Epithelial cell of prostate (primary cell): ENCODE data around the gene TUBB8B.
"Not testable (repeated sequence)": the region's sequence is repeated elsewhere in the genome, so short reads cannot be mapped to it uniquely, and the experiment has no call there.

ENCODE experiments used
- DNase-seq: peaks from one replicate; pipeline ENCODE4 v3.0.0-alpha.2; 2011; ENCODE audit warnings: low read depth, low spot score
- H3K27ac ChIP-seq: fragments of 450-650 bp; 2 replicates; pipeline ENCODE4 v1.5.1; 2017; ENCODE audit warnings: mild to moderate bottlenecking

Gene TUBB8B

DNA sequence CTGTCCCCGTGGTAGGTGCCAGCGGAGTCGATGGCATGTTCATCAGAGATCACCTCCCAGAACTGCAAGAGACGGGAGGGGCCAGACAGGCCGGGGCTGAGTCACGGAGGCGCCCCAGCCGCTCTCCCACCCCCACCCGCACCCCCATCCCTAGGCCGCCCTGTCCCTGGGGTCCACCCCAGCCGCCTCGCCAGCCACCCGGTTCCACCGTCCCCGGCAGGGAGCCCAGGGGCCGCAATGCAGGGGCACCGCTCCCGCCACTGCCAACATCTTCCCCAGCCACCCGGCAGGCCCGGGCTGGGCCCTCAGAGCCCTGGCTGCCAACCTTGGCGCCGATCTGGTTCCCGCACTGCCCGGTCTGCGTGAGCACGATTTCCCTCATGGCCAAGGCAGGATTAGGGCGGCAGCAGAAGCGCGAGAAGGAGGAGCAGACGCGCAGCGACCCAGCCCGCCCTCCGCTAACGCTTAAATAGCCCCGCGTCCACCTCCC is at the start of gene TUBB8B:
TUBB8B (minus strand) TSS at position 440 of the 490 bp plus-strand sequence; CDS start at position 382, 58 bp downstream.
- not testable (repeated sequence) for DNase-seq, H3K27ac ChIP-seq

DNA sequence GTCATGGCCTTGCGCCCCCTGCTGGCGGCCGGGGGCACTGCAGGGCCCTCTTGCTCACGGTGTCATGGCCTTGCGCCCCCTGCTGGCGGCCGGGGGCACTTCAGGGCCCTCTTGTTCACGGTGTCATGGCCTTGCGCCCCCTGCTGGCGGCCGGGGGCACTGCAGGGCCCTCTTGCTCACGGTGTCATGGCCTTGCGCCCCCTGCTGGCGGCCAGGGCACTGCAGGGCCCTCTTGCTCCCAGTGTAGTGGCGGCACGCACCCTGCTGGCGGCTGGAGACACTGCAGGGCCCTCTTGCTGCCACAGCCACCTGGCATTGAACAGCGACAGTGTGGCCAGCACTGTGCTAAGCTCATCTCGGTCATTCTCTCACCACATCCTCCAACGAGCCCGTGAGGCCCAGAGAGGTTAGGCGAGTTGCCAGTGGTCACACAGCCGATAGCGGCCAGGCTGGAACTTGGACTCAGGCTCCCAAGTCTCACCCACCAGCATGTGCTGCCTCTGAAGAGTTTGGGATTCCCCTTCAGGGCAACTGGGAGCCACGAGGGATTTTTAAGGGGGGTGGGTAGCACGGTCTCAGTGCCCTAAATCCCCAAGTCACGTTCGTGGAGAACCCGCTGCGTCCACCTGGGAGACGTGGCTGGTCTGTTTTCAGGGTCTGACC is 48.0 kb upstream of the TUBB8B start:
- not testable (repeated sequence) for H3K27ac ChIP-seq, DNase-seq

DNA sequence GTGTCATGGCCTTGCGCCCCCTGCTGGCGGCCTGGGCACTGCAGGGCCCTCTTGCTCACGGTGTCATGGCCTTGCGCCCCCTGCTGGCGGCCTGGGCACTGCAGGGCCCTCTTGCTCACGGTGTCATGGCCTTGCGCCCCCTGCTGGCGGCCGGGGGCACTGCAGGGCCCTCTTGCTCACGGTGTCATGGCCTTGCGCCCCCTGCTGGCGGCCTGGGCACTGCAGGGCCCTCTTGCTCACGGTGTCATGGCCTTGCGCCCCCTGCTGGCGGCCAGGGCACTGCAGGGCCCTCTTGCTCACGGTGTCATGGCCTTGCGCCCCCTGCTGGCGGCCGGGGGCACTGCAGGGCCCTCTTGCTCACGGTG is 47.3 kb upstream of the TUBB8B start:
- not testable (repeated sequence) for DNase-seq, H3K27ac ChIP-seq

DNA sequence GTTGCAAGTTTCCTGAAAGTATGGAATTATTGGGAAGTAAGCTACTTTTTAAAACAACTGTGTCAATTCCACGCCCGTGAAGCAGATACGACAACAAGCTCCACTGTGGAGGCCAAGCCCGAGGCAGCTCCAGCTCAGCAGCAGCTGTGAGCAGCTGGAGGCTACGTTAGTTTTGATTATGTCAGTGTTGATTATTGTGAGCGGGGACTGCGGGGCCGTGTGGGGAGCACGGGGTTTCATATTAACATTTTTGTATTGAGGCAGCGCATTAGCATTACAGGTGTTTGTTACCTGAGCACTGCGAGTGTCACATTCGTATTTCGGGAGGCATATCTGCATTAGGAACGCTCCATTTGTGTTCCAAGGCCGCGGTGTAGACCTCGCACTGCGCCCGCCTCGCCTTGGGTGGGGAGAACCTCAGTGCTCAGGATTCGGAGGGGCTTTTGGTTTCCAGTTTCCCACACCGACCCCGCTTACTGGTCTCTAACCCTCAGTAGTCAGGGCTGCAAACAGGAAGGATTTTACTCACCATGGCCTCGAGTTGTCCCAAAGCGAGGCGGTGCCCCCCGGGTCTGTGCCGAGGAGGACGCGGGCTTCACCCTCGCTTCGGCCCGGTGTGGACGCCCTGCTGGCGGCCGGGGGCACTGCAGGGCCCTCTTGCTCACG is 46.8 kb upstream of the TUBB8B start:
- not testable (repeated sequence) for H3K27ac ChIP-seq, DNase-seq

DNA sequence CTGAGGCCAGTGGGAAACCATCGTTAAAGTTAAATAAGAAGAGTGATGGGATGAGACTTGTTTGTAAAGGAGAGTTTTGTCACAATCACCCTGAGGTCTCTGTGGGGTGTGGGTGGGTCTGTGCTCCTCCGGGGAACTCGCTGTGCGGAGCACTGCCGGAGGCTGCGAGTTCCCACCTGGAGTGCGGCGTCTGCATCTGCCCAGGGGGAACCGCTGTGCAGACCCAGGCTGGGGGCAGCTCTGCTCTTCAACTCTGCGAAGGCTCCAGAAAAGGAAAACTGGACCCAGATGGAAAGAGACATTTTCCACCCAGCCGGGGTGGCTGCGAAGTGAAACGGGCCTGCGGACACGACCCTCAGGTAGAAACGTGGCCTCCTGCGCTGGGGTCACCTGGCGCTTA is 46.2 kb upstream of the TUBB8B start:
- not testable (repeated sequence) for DNase-seq, H3K27ac ChIP-seq

DNA sequence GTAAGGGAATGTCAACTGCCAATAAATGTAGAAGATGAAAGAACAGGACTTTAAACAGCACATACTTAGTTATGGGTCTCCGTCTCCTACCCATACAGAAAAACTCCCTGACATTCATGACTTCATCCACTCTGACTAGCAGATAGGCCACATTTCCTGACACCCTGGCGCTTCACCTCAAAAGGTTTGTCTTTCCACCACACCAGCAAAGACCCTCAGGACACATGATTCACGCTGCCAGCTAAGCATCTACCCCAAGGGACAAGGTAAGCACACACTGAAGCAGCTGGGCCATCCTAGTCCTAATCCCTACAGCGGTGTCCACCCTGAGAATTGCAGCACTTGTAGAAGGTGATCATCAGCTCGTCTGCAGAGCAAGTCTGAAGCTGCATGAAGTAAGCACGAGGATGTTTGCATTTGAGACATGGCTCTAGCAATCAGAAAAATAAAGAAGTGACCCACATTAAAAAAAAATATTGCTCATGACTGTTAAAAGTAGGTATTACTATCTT is 44.5 kb upstream of the TUBB8B start:
- DNase-seq, H3K27ac ChIP-seq: not testable (repeated sequence)

DNA sequence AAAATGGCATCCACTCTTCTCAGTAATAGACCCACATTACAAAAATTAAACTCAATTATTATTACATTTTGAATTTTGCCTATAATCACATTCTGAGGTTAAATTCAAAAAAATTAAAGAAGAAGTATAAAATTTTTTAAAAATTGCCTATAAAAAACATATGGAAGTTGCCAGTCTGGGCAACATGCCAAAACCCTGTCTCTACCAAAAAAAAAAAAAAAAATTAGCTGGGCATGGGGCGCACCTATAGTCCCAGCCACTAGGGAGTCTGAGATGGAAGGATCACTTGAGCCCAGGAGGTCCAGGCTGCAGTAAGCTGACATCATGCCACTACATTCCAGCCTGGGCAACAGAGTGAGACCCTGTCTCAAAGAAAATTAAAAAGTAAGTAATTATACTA is 42.1 kb upstream of the TUBB8B start:
- DNase-seq, H3K27ac ChIP-seq: not testable (repeated sequence)

DNA sequence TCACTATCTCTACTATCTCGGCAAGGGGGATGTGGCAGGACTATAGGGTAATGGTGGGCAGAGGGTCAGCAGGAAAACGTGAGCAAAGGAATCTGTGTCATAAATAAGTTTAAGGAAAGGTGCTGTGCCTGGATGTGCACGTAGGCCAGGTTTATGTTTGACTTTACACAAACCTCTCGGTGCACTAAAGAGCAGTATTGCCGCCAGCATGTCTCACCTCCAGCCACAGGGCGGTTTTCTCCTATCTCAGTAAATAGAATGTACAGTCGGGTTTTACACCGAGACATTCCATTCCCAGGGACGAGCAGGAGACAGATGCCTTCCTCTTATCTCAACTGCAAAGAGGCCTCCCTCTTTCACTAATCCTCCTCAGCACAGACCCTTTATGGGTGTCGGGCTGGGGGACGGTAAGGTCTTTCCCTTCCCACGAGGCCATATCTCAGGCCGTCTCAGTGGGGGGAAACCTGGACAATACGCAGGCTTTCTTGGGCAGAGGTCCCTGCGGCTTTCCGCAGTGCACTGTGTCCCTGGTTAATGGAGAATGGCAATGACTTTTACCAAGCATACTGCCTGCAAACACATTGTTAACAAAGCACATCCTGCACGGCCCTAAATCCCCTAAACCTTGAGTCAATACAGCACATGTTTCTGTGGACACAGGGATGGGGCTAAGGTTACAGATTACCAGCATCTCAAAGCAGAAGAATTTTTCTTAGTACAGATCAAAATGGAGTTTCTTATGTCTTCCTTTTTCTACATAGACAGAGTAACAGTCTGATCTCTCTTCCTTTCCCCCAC is 41.2 kb upstream of the TUBB8B start:
- not testable (repeated sequence) for DNase-seq, H3K27ac ChIP-seq

DNA sequence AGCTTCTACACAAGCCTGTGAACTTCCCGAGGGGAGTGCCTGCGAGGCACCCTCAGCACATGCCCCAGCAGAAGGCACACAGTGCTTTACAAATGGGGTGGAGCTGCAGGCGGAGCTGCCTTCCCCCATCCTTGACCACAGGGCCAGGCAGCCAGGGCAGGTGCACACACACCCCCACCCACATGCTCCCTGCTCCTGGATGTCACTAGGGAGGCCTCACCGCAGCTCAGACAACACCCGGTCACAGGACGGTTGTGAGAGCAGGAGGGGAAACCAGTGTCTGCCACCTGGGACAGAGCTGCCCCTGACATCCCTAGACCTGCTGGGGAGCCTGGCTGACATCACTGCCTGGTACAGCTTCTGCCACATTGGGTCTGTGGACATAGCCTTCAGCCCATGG is 39.7 kb upstream of the TUBB8B start:
- not testable (repeated sequence) for DNase-seq, H3K27ac ChIP-seq

DNA sequence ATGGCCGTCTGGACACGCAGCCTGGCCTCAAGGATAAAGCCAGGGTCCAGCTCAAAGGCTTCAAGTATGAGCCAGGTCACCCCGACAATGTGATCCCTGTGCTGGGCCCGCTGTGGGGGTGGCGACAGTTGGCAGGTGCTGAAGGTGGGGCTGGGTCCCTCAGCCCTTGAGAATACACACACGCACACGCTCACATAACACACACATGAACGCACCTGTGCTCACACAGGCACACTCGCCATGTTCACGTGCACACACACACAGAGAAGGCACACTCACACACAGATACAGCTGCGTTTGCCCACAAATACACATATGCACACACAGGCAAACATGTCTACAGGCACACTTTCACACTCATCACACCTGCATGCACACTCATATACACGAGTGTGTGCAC is 35.4 kb upstream of the TUBB8B start:
- not testable (repeated sequence) for H3K27ac ChIP-seq, DNase-seq

DNA sequence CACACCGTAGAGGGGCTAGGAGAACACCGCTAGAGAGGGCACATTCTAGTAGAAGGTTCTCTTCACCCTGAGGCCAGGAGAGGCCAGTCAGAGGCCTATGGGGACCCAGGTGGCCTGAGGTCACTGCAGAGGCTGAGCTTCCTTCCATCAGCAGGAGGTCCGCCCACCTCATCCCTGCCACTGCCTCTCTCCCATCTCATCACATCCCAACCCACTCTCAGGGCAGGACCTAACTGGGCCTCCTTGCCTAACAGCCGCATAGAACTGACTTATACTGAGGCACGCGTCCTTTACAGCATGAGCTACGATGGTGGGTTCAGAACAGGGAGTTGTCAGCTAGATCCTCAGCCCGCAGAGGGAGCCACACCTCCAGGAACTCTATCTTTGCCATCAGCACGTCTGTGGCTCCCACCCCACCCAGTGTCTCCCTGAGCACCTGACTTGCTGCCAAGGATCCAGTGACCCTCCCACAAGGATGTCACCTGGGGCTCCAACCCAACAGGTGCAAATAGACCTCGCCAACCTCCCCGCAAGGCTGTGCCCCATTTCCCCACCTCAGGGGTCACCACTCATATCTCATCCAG is 33.3 kb upstream of the TUBB8B start:
- not testable (repeated sequence) for H3K27ac ChIP-seq, DNase-seq

DNA sequence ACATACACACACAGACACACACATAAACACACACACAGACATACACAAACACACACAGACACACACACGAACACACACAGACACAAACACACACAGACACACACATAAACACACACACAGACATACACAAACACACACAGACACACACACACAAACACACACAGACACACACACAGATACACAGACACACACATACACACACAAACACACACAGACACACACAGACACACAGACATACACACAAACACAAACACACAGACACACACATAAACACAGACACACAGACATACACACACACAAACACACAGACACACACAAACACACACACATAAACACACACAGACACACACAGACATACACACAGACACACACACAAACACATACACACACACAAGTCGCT is 31.5 kb upstream of the TUBB8B start:
- H3K27ac ChIP-seq, DNase-seq: not testable (repeated sequence)

DNA sequence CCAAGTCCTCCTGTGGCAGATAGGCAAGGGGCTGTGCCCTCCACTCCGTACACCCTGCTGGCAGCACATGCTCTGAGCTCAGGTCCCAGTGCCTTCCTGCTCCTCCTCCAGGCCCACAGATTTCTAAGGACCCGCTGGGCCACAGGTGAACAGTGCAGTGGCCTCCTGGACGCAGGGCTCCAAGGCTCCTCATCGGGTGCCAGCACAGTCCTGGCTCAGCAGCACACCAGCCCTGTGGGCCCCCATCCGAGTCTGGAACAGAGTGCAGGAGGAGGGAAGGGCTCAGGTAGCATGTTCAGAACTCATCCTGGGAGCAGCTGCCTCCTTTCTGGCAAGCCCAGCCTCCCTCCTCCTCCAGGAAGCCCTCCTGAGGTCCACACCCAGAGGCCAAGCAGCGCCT is 30.8 kb upstream of the TUBB8B start:
- not testable (repeated sequence) for H3K27ac ChIP-seq, DNase-seq

DNA sequence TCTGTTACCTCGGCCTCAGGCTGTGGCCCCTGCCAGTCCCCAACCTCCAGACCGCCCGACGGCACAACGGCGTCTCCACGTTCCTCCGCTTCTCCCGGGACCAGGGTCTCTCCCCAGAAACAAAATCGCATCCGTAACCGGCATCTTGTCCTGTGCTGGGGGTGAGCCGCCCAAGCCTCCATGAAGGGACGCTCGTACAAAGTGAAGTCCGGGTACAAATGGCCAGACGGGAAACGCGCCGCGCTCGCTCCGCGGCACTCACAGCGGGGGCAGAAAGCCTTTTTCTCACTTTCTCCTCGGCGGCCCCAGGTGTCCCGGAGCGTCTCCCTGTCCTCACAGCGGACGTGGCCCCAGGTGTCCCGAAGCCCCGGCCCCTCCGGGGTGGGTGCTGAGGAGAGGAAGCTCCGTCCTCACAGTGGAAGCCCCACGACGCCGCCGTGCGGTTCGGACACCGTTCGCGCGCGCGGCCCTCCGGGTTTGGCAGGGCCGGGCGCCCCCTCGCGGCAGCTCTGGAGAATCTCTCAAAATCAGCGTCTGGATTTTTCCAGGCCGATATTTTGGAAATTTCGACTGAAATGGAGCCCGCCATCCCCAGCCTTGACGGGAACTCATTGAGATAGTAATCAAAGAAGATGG is 26.2 kb upstream of the TUBB8B start:
- not testable (repeated sequence) for H3K27ac ChIP-seq, DNase-seq

DNA sequence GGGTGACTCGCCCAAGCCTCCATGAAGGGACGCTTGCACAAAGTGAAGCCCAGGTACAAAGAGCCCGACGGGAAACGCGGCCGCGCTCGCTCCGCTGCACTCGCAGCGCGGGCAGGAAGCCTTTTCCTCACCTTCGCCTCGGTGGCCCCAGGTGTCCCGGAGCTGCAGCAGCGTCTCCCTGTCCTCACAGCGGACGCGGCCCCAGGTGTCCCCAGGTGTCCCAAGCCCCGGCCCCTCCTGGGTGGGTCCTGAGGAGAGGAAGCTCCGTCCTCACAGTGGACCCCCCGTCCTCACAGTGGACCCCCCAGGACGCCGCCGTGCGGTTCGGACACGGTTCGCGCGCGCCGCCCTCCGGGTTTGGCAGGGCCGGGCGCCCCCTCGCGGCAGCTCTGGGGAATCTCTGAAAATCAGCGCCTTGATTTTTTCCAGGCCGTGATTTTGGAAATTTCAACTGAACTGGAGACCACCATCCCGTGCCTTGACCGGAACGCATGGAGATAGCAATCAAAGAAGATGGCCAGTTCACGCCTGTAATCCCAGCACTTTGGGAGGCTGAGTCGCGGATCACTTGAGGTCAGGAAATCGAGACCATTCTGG is 23.9 kb upstream of the TUBB8B start:
- H3K27ac ChIP-seq, DNase-seq: not testable (repeated sequence)

DNA sequence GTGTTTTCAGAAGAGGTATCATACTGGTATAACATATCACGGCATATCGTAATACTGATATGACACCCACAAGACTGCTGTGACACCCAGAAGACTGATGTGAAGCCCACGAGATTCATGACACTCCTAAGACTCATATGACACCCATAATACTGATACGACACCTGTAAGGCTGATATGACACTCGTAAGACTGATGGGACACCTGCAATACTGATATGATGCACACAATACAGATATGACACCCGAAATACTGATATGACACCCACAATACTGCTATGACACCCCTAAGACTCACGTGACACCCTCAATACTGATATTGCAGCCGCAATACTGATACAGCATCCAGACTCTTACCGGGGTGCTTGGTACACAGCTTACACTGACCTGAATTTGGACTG is 18.3 kb upstream of the TUBB8B start:
- H3K27ac ChIP-seq, DNase-seq: not testable (repeated sequence)

DNA sequence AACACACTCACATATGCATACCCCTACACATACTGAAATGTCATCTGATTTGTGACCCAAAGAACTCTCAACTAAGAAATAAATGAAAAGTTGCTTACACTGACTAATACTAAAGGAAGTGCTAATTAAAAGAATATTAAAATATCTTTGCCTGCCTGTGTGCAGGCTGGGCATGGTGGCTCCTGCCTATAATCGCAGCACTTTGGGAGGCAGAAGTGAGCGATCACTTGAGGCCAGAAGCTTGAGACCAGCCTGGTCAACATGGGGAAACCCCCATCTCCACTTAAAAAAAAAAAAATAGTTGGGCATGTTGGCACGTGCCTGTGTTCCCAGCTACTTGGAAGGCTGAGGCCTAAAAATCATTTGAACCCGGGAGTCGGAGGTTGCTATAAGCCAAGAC is 14.9 kb upstream of the TUBB8B start:
- DNase-seq, H3K27ac ChIP-seq: not testable (repeated sequence)

DNA sequence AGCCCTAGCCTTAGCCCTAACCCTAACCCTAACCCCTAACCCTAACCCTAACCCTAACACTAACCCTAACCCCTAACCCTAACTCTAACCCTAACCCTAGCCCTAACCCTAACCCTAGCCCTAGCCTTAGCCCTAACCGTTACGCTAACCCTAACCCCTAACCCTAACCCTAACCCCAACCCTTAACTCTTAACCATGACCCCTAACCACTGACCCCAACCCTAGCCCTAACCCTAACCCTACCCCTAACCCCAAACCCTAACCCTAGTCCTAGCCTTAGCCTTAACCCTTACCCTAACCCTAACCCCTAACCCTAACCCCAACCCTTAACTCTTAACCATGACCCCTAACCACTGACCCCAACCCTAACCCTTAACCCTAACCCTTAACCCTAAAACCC is 14.2 kb upstream of the TUBB8B start:
- not testable (repeated sequence) for H3K27ac ChIP-seq, DNase-seq

DNA sequence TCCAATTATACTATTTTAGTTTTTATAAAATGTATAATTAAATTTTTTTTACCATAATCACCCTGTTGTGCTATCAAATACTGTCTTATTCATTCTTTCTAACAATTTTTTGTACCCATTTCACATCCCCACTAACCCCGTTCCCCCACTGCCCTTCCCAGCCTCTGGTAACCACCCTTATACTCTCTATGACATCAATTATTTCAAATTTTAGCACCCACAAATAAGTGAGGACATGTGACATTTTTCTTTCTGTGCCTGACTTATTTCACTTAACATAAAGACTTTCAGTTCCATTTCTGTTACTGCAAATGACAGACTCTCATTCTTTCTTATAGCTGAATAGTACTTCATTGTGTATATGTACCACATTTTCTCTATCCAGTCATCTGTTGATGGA is 5.0 kb upstream of the TUBB8B start:
- not testable (repeated sequence) for DNase-seq, H3K27ac ChIP-seq
